Hepatocyte (in vitro differentiated cells): ENCODE results near the gene SOSTDC1. TPM values are rescaled to one million over a fixed set of nuclear protein-coding genes. Genes with fewer than 3 reads are reported as not detected.
"Not testable (repeated sequence)": the region's sequence is repeated elsewhere in the genome, so short reads cannot be mapped to it uniquely, and the experiment has no call there.

ENCODE experiments used
- DNase-seq: peaks from one replicate; pipeline ENCODE4 v3.0.0-alpha.2; 2016; ENCODE audit warnings: low spot score
- H2AFZ ChIP-seq: fragments of 200-600 bp; sonication (generic); 2 replicates; pipeline ENCODE4 v1.6.0; 2016; ENCODE audit warnings: antibody characterized with exemption, mild to moderate bottlenecking
- H3K27ac ChIP-seq: fragments of 200-600 bp; sonication (generic); 2 replicates; pipeline ENCODE4 v1.5.1; 2016; ENCODE audit warnings: mild to moderate bottlenecking
- H3K27me3 ChIP-seq: fragments of 200-600 bp; sonication (generic); 2 replicates; pipeline ENCODE4 v1.6.1; 2016
- H3K36me3 ChIP-seq: fragments of 200-600 bp; sonication (generic); replicated peaks from 2 replicates; pipeline ENCODE4 v1.5.1; 2016; ENCODE audit warnings: low read depth; ENCODE audit not compliant: insufficient read depth
- H3K4me1 ChIP-seq: fragments of 200-600 bp; sonication (generic); 2 replicates; pipeline ENCODE4 v1.5.1; 2016; ENCODE audit warnings: mild to moderate bottlenecking, moderate library complexity; ENCODE audit not compliant: insufficient read depth
- H3K4me2 ChIP-seq: fragments of 200-600 bp; sonication (generic); 2 replicates; pipeline ENCODE4 v1.6.0; 2016
- H3K4me3 ChIP-seq: fragments of 200-600 bp; sonication (generic); 2 replicates; pipeline ENCODE4 v1.5.1; 2016; ENCODE audit warnings: mild to moderate bottlenecking
- H3K79me2 ChIP-seq: fragments of 200-600 bp; sonication (generic); 2 replicates; pipeline ENCODE4 v1.6.0; 2017; ENCODE audit warnings: mild to moderate bottlenecking
- H3K9me2 ChIP-seq: fragments of 200-600 bp; sonication (generic); replicated peaks from 2 replicates; pipeline ENCODE4 v1.6.0; 2017; ENCODE audit warnings: mild to moderate bottlenecking; ENCODE audit not compliant: insufficient read depth
- H3K9me3 ChIP-seq: fragments of 200-600 bp; sonication (generic); 2 replicates; pipeline ENCODE4 v1.5.1; 2016; ENCODE audit warnings: low read depth, mild to moderate bottlenecking
- H4K20me1 ChIP-seq: fragments of 200-600 bp; sonication (generic); 2 replicates; pipeline ENCODE4 v1.6.0; 2016; ENCODE audit warnings: mild to moderate bottlenecking; ENCODE audit not compliant: insufficient read depth, poor library complexity, severe bottlenecking
- CTCF ChIP-seq: fragments of 200-600 bp; sonication (generic); IDR thresholded peaks from 2 replicates; pipeline ENCODE4 v1.5.1; 2016; ENCODE audit warnings: antibody characterized with exemption, mild to moderate bottlenecking; ENCODE audit not compliant: poor library complexity
- EZH2 ChIP-seq: fragments of 200-600 bp; sonication (generic); IDR thresholded peaks from 2 replicates; pipeline ENCODE4 v1.6.1; 2016; ENCODE audit warnings: antibody characterized with exemption, mild to moderate bottlenecking, borderline replicate concordance
- EZH2phosphoT487 ChIP-seq: fragments of 200-600 bp; sonication (generic); IDR thresholded peaks from one replicate; pipeline ENCODE4 v1.6.1; 2018; ENCODE audit warnings: antibody characterized with exemption, mild to moderate bottlenecking, low read depth, moderate library complexity; ENCODE audit not compliant: unreplicated experiment, severe bottlenecking
- WGBS: methylation state at CpG from one replicate; pipeline ENCODE4 v1.1.6; 2016; ENCODE audit warnings: low lambda C conversion rate; ENCODE audit errors: missing lambda C conversion rate; 5-methylcytosine and 5-hydroxymethylcytosine counted together
- polyA plus RNA-seq: library from polyadenylated mRNA; unstranded; fragments of >200 nt; fragmentation: Nextera tagmentation; extraction: Ambion mirVana; gene quantifications from 2 replicates; pipeline ENCODE4 v1.2.1, GENCODE V29; 2016
- total RNA-seq: library from RNA; depleted of rRNA; stranded (reverse); fragments of >200 nt; gene quantifications from 2 replicates; pipeline ENCODE4 v1.2.3, GENCODE V29; 2014

The SOSTDC1 gene
- total and polyA plus RNA-seq, 2 experiments from 2014 or later = 38.5 to 71.5 TPM

GRCh38 chr7:16460789-16461493 lies 4.6 kb downstream of the SOSTDC1 start:
- H4K20me1 ChIP-seq = no peaks in the 10 kb centered on the region
- no peak overlapping the region for H3K27ac ChIP-seq
- no peaks in the 10 kb centered on the region for H3K36me3 ChIP-seq
- no peak overlapping the region for H2AFZ ChIP-seq
- peak overlapping the region; percentile 67 for H3K4me2 ChIP-seq
- no peaks in the 10 kb centered on the region for H3K4me1 ChIP-seq
- no peak for TF ChIP-seq EZH2phosphoT487
- TF ChIP-seq CTCF = no peak
- no peak for TF ChIP-seq EZH2
- no peaks in the 10 kb centered on the region for H3K27me3 ChIP-seq
- 85% methylated on average over 2 of the region's 2 CpGs for WGBS
- no peak for DNase-seq
- no peaks in the 10 kb centered on the region for H3K9me3 ChIP-seq
- no peaks in the 10 kb centered on the region for H3K9me2 ChIP-seq
- no peak overlapping the region for H3K4me3 ChIP-seq
- H3K79me2 ChIP-seq = peaks cover 13% of the 10 kb centered on the region

GRCh38 chr7:16456303-16456702 lies 9.2 kb downstream of the SOSTDC1 start:
- not testable (repeated sequence) for H2AFZ ChIP-seq, H3K4me3 ChIP-seq, H3K9me3 ChIP-seq, H4K20me1 ChIP-seq, DNase-seq, H3K27ac ChIP-seq, H3K9me2 ChIP-seq, H3K79me2 ChIP-seq, H3K4me2 ChIP-seq, H3K4me1 ChIP-seq, H3K36me3 ChIP-seq, H3K27me3 ChIP-seq
- 45% methylated on average over 1 of the region's 1 CpG for WGBS

GRCh38 chr7:16455591-16455990 lies 9.9 kb downstream of the SOSTDC1 start:
- no peak overlapping the region for H3K27ac ChIP-seq
- no peaks in the 10 kb centered on the region for H3K27me3 ChIP-seq
- DNase-seq = no peak
- H3K9me3 ChIP-seq = no peaks in the 10 kb centered on the region
- H3K79me2 ChIP-seq = no peaks in the 10 kb centered on the region
- H3K4me1 ChIP-seq = no peaks in the 10 kb centered on the region
- H3K4me2 ChIP-seq = no peak overlapping the region
- no peaks in the 10 kb centered on the region for H3K9me2 ChIP-seq
- H2AFZ ChIP-seq = no peak overlapping the region
- TF ChIP-seq EZH2phosphoT487 (no peak), EZH2 (no peak), CTCF (no peak)
- H4K20me1 ChIP-seq = no peaks in the 10 kb centered on the region
- no peaks in the 10 kb centered on the region for H3K36me3 ChIP-seq
- 94% methylated on average over 1 of the region's 1 CpG for WGBS
- no peak overlapping the region for H3K4me3 ChIP-seq

DNA sequence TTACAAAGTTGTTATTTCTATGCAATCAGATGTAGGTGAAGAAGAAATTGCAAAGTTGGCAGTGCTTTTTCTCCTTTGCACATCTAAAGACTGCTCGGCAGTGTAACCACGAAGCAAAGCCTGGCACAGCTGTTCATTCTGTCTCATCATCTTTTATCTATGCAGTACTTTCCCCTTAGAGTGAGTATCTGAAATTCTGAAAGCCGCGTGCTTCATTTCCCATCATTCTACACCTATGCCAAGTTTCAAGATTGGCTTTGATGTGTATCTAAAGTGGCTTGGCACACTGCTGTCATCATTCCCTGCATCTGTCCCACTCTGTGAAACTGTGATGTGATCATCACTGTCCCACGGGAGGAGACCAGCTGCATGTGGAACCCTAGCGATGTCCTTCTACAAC lies 15.2 kb downstream of the SOSTDC1 start:
- DNase-seq = no peak
- Histone ChIP-seq H3K36me3 (no peaks in the 10 kb centered on the region), H4K20me1 (no peaks in the 10 kb centered on the region), H3K4me3 (no peak overlapping the region), H2AFZ (no peak overlapping the region), H3K79me2 (no peaks in the 10 kb centered on the region), H3K4me1 (no peaks in the 10 kb centered on the region), H3K27ac (no peak overlapping the region), H3K4me2 (no peak overlapping the region), H3K9me2 (no peaks in the 10 kb centered on the region), H3K9me3 (no peaks in the 10 kb centered on the region), H3K27me3 (no peaks in the 10 kb centered on the region)
- WGBS = 93% methylated on average over 6 of the region's 6 CpGs
- no peak for TF ChIP-seq CTCF
- no peak for TF ChIP-seq EZH2
- TF ChIP-seq EZH2phosphoT487 = no peak
